Transverse colon (tissue), 4 donors: ENCODE measurements around the gene PPM1A. TPM values are rescaled to one million over a fixed set of nuclear protein-coding genes. Genes with fewer than 3 reads are reported as not detected.
A peak's percentile ranks its signal among the peaks of the same experiment; 100 is the strongest.

Experiments
- DNase-seq: peaks from one replicate; pipeline ENCODE4 v3.0.0-alpha.2; 2019
- H3K27ac ChIP-seq, 4 donors: fragments of 200-600 bp; sonication (generic); 2 replicates each; pipeline ENCODE4 v1.5.1; 2016 to 2018; ENCODE audit warnings: inconsistent platforms in 4 of 4
- H3K27me3 ChIP-seq: fragments of 200-600 bp; sonication (generic); 2 replicates; pipeline ENCODE4 v1.5.1; 2017; ENCODE audit warnings: inconsistent platforms
- H3K36me3 ChIP-seq, 4 donors: fragments of 200-600 bp; sonication (generic); 2 replicates each; pipeline ENCODE4 v1.5.1; 2017 to 2019; ENCODE audit warnings: inconsistent platforms in 4 of 4
- H3K4me1 ChIP-seq, 4 donors: fragments of 200-600 bp; sonication (generic); 2 replicates each; pipeline ENCODE4 v1.5.1; 2017 to 2020; ENCODE audit warnings: inconsistent platforms in 4 of 4
- H3K4me3 ChIP-seq, 4 donors: fragments of 200-600 bp; sonication (generic); 1 replicate in 1 of 4; 2 replicates in 3 of 4; pipeline versions ENCODE4 v1.5.1 to v1.6.1; 2017 to 2019; ENCODE audit warnings: inconsistent platforms in 4 of 4
- H3K9me3 ChIP-seq, 2 donors: fragments of 200-600 bp; sonication (generic); 2 replicates each; pipeline ENCODE4 v1.5.1; 2017 to 2019; ENCODE audit warnings: inconsistent platforms in 2 of 2
- CTCF ChIP-seq, 5 experiments: fragments of 200-600 bp in 3 of 5; fragments of 450-650 bp in 2 of 5; sonication (generic) in 3 of 5; IDR thresholded peaks; 1 replicate in 2 of 5; 2 replicates in 3 of 5; pipeline ENCODE4 v1.5.1; 2016 to 2017; ENCODE audit warnings: antibody characterized with exemption in 5 of 5, inconsistent platforms in 3 of 5, mild to moderate bottlenecking in 2 of 5, moderate library complexity in 1 of 5
- EP300 ChIP-seq: sonication (generic); formaldehyde crosslinking; IDR thresholded peaks from one replicate; pipeline ENCODE4 v1.6.1; 2017; ENCODE audit warnings: antibody characterized with exemption, low read depth
- POLR2A ChIP-seq: fragments of 450-650 bp; IDR thresholded peaks from one replicate; pipeline ENCODE4 v1.6.1; 2016; ENCODE audit warnings: antibody characterized with exemption, mild to moderate bottlenecking, moderate library complexity
- POLR2AphosphoS5 ChIP-seq, 3 donors: sonication (generic); formaldehyde crosslinking; IDR thresholded peaks; one replicate each; pipeline ENCODE4 v1.6.1; 2016; ENCODE audit warnings: antibody characterized with exemption in 3 of 3
- WGBS, 2 donors: methylation state at CpG; one replicate each; pipeline ENCODE4 v1.1.5; 2018; ENCODE audit warnings: low coverage in 1 of 2; 5-methylcytosine and 5-hydroxymethylcytosine counted together
- in situ Hi-C, 4 donors: fragments of 200-750 bp; cut with MboI; loops; one replicate each; pipeline versions ENCODE4 v1.15.0 to v1.15.1; 2017; ENCODE audit warnings: low sequenced_read_pairs in 3 of 4, low pct_ligation_motif_present in 1 of 4, low pct_unique_long_range_greater_than_20kb in 1 of 4
- intact Hi-C: fragments of 100-400 bp; cut with DNase I; formaldehyde crosslinking; loops from one replicate; pipeline ENCODE4 v1.15.1; 2023; ENCODE audit warnings: low total_unique reads
- total RNA-seq, 4 donors: library from RNA; depleted of rRNA; stranded (reverse); fragments of >200 nt; gene quantifications; one replicate each; pipeline ENCODE4 v1.1.0, GENCODE V29; 2016

PPM1A gene
- total RNA-seq, 4 donors from 2014 or later = 64.0 to 146 (median 93.2) TPM

GRCh38 chr14:60241091-60241490 is 7.9 kb upstream of the PPM1A start:
- WGBS, 2 donors = 61 to 69% methylated on average over 1 of the region's 1 CpG
- no peaks in the 10 kb centered on the region for H3K9me3 ChIP-seq
- no peak for DNase-seq
- H3K36me3 ChIP-seq = no peaks in the 10 kb centered on the region
- no peaks in the 10 kb centered on the region for H3K27me3 ChIP-seq
- peaks cover 0 to 1% (median 0%) of the 10 kb centered on the region in 4 donors for H3K4me1 ChIP-seq
- no peak overlapping the region for H3K4me3 ChIP-seq
- intact Hi-C loops = no loop called here
- no peak for TF ChIP-seq EP300
- TF ChIP-seq CTCF (IDR thresholded peaks at IDR 0.05) = no peak
- TF ChIP-seq POLR2AphosphoS5 (IDR thresholded peaks at IDR 0.05) = no peak
- TF ChIP-seq POLR2A = no peak
- in situ Hi-C loops = no loop called here
- no peak overlapping the region for H3K27ac ChIP-seq

GRCh38 chr14:60242429-60242828 is 6.6 kb upstream of the PPM1A start:
- H3K9me3 ChIP-seq = no peaks in the 10 kb centered on the region
- no peak for DNase-seq
- H3K27ac ChIP-seq = no peak overlapping the region
- no peaks in the 10 kb centered on the region for H3K36me3 ChIP-seq
- WGBS, 2 donors = 78% methylated on average over 2 of the region's 2 CpGs; no CpG with 5 or more reads in 1 of the 2 donors
- H3K4me1 ChIP-seq = no peaks in the 10 kb centered on the region
- H3K27me3 ChIP-seq = no peaks in the 10 kb centered on the region
- intact Hi-C loops (no loop called here), in situ Hi-C loops (no loop called here)
- TF ChIP-seq EP300 (no peak), POLR2A (no peak), CTCF (IDR thresholded peaks at IDR 0.05) (no peak), POLR2AphosphoS5 (IDR thresholded peaks at IDR 0.05) (no peak)
- H3K4me3 ChIP-seq = no peak overlapping the region

GRCh38 chr14:60245380-60246177 is 3.4 kb upstream of the PPM1A start:
- no peak for TF ChIP-seq POLR2AphosphoS5 (IDR thresholded peaks at IDR 0.05)
- H3K4me1 ChIP-seq = peaks cover under 1 to 12% (median 9%) of the 10 kb centered on the region in 4 donors
- DNase-seq = no peak

GRCh38 chr14:60247994-60248696 is 876 bp upstream of the PPM1A start:
- H3K36me3 ChIP-seq = no peaks in the 10 kb centered on the region
- DNase-seq = peak; percentile 92
- intact Hi-C loops (loop anchor here (1.0 to 2.0 kb wide), 2 partner anchors 26 to 157 kb away; partner anchors contain the start of gene PCNX4), in situ Hi-C loops (no loop called here)
- peaks cover 13 to 37% (median 34%) of the 10 kb centered on the region in 4 donors for H3K4me1 ChIP-seq
- TF ChIP-seq EP300 (no peak), POLR2A (peak; percentile 19), POLR2AphosphoS5 (IDR thresholded peaks at IDR 0.05) (peak; percentile 53 to 87 (median 84)), CTCF (IDR thresholded peaks at IDR 0.05) (no peak)
- WGBS, 2 donors = 0 to 1% methylated on average over 6 to 27 of the region's 27 CpGs
- no peaks in the 10 kb centered on the region for H3K9me3 ChIP-seq
- H3K27ac ChIP-seq = peak overlapping the region; percentile 97 to 100 (median 98)
- H3K27me3 ChIP-seq = no peaks in the 10 kb centered on the region
- H3K4me3 ChIP-seq = peak overlapping the region; percentile 57 to 97 (median 81)

More at GRCh38 chr14:60245380-60246177, 3.4 kb upstream of the PPM1A start:
- Histone ChIP-seq H3K4me3 (no peak overlapping the region), H3K9me3 (no peaks in the 10 kb centered on the region), H3K27ac (no peak overlapping the region), H3K36me3 (no peaks in the 10 kb centered on the region), H3K27me3 (no peaks in the 10 kb centered on the region)
- 55 to 100% methylated on average over 1 to 2 of the region's 2 CpGs for WGBS, 2 donors
- intact Hi-C loops (no loop called here), in situ Hi-C loops (no loop called here)
